Osteoblast (primary cell): ENCODE measurements around the gene PAPSS1. TPM values are rescaled to one million over a fixed set of nuclear protein-coding genes. Genes with fewer than 3 reads are reported as not detected.

Experiments
- DNase-seq: peaks from one replicate; pipeline ENCODE4 v3.0.0; 2011; ENCODE audit warnings: low spot score, mixed read lengths; ENCODE audit not compliant: insufficient read length; ENCODE audit errors: missing footprints
- H2AFZ ChIP-seq: 2 replicates; pipeline ENCODE4 v1.6.0; 2011; ENCODE audit warnings: mild to moderate bottlenecking, low read length
- H3K27ac ChIP-seq: 2 replicates; pipeline ENCODE4 v1.5.1; 2011; ENCODE audit warnings: mild to moderate bottlenecking, low read depth, low read length, moderate library complexity
- H3K27me3 ChIP-seq: 2 replicates; pipeline ENCODE4 v1.6.0; 2012; ENCODE audit warnings: mild to moderate bottlenecking, control low read depth, inconsistent platforms, low read length, moderate library complexity; ENCODE audit not compliant: insufficient read depth
- H3K36me3 ChIP-seq: 2 replicates; pipeline ENCODE4 v1.5.1; 2011; ENCODE audit warnings: mild to moderate bottlenecking, low read length, control low read depth, moderate library complexity; ENCODE audit not compliant: insufficient read depth
- H3K4me1 ChIP-seq: 2 replicates; pipeline ENCODE4 v1.5.1; 2011; ENCODE audit warnings: mild to moderate bottlenecking, low read length, control low read depth, moderate library complexity; ENCODE audit not compliant: insufficient read depth
- H3K4me2 ChIP-seq: 2 replicates; pipeline ENCODE4 v1.6.0; 2011; ENCODE audit warnings: mild to moderate bottlenecking, low read length; ENCODE audit not compliant: insufficient read depth
- H3K4me3 ChIP-seq: fragments of 200-600 bp; sonication (generic); 3 replicates; pipeline ENCODE4 v1.5.1; 2012; ENCODE audit warnings: mild to moderate bottlenecking, low read length, inconsistent platforms; ENCODE audit not compliant: insufficient read depth
- H3K79me2 ChIP-seq: 2 replicates; pipeline ENCODE4 v1.6.0; 2012; ENCODE audit warnings: mild to moderate bottlenecking, low read length, control low read depth, inconsistent platforms; ENCODE audit not compliant: insufficient read depth
- H3K9me3 ChIP-seq: 2 replicates; pipeline ENCODE4 v1.5.1; 2011; ENCODE audit warnings: low read depth, low read length, control low read depth
- H4K20me1 ChIP-seq: 2 replicates; pipeline ENCODE4 v1.6.0; 2012; ENCODE audit warnings: mild to moderate bottlenecking, low read length, control low read depth; ENCODE audit not compliant: insufficient read depth
- total RNA-seq: library from RNA; depleted of rRNA; stranded (reverse); fragments of >200 nt; gene quantifications from 2 replicates; pipeline ENCODE4 v1.2.3, GENCODE V29; 2012
- TF ChIP-seq, protein P1 (sequence below): IDR thresholded peaks from 2 replicates; pipeline ENCODE4 v1.5.1; 2011; ENCODE audit warnings: mild to moderate bottlenecking, low read depth, low read length, moderate library complexity; ENCODE audit errors: extremely low read depth

The PAPSS1 gene
- total RNA-seq, 1 donor = 123 TPM

DNA sequence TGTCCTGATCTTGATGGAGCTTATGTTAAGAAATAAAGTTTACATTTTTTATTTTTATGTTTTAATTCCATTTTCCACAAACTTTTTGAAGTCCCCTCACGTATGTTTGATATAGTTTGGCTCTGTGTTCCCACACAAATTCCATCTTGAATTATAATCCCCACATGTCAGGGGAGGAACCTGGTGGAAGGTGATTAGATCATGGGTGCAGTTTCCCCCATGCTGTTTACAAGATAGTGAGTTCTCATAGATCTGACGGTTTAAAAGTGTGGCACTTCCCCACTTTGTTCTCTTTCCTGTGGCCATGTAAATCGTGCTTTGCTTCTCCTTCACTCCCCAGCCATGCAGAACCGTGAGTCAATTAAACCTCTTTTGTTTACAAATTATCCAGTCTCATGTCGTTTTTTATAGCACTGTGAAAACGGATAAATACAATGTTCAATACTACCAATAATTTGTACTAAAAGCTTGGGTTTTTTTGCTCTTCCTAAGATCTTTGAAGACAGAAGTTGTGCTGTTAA, 89.8 kb downstream of the PAPSS1 start:
- Histone ChIP-seq H3K36me3 (peaks cover 4% of the 10 kb centered on the region), H3K79me2 (peaks cover under 1% of the 10 kb centered on the region), H3K27me3 (no peaks in the 10 kb centered on the region)

DNA sequence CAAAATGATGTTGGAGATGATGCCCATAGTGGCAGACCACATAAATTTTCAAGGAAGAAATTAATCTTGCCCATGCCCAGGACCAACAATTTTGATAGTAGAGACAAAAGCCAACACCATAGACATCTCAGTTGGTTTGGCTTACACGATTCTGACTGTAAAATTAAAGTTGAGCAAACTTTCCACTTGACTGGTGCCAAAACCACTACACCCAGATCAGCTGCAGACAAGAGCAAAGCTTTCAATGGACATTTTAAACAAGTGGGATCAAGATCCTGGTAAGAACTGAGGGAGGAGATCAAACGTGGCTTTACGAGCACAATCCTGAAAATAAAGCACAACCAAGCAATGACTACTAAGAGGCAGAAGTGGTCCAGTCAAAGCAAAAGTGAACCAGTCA, 90.7 kb downstream of the PAPSS1 start:
- DNase-seq = no peak
- Histone ChIP-seq H3K79me2 (peaks cover 2% of the 10 kb centered on the region), H3K4me3 (no peak overlapping the region), H4K20me1 (no peaks in the 10 kb centered on the region), H3K27me3 (no peaks in the 10 kb centered on the region), H3K27ac (no peak overlapping the region), H3K4me1 (no peaks in the 10 kb centered on the region), H3K9me3 (no peaks in the 10 kb centered on the region), H3K4me2 (no peak overlapping the region), H3K36me3 (peaks cover 4% of the 10 kb centered on the region), H2AFZ (no peak overlapping the region)
- TF ChIP-seq, protein P1, sequence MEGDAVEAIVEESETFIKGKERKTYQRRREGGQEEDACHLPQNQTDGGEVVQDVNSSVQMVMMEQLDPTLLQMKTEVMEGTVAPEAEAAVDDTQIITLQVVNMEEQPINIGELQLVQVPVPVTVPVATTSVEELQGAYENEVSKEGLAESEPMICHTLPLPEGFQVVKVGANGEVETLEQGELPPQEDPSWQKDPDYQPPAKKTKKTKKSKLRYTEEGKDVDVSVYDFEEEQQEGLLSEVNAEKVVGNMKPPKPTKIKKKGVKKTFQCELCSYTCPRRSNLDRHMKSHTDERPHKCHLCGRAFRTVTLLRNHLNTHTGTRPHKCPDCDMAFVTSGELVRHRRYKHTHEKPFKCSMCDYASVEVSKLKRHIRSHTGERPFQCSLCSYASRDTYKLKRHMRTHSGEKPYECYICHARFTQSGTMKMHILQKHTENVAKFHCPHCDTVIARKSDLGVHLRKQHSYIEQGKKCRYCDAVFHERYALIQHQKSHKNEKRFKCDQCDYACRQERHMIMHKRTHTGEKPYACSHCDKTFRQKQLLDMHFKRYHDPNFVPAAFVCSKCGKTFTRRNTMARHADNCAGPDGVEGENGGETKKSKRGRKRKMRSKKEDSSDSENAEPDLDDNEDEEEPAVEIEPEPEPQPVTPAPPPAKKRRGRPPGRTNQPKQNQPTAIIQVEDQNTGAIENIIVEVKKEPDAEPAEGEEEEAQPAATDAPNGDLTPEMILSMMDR = no peak

More for the DNA sequence above, 89.8 kb downstream of the PAPSS1 start:
- H4K20me1 ChIP-seq = no peaks in the 10 kb centered on the region
- no peak overlapping the region for H3K27ac ChIP-seq
- no peak overlapping the region for H3K4me3 ChIP-seq
- TF ChIP-seq, protein P1 = no peak
- no peak overlapping the region for H3K4me2 ChIP-seq
- no peaks in the 10 kb centered on the region for H3K9me3 ChIP-seq
- no peak for DNase-seq
- H2AFZ ChIP-seq = no peak overlapping the region
- H3K4me1 ChIP-seq = no peaks in the 10 kb centered on the region

DNA sequence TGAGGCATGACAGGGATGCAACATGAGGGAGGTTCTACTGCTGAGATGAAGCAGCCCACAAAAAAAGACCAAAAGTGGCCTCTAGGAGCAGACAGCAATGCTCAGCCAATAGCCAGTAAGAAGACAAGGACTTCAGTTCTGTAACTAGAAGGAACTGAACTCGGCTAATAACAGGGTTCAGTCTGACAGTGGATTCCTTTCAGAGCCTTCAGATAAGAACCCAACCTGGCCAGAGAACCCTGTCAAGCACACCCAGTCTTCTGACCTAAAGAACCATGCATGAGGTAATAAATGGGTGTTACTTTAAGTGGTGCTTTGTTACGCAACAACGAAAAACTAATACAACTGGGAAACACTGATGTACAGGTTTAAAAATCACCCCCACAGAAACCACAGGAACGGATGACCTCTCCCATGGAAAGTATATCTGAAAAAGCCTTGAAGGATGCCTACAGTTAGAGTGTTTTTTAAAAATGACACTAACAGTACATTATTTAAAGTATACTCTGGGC, 94.6 kb downstream of the PAPSS1 start:
- H2AFZ ChIP-seq = no peak overlapping the region
- no peaks in the 10 kb centered on the region for H3K4me1 ChIP-seq
- no peaks in the 10 kb centered on the region for H3K27me3 ChIP-seq
- TF ChIP-seq, protein P1 = no peak
- peaks cover 2% of the 10 kb centered on the region for H3K79me2 ChIP-seq
- no peak overlapping the region for H3K27ac ChIP-seq
- no peak overlapping the region for H3K4me3 ChIP-seq
- DNase-seq = no peak
- peaks cover 3% of the 10 kb centered on the region for H3K36me3 ChIP-seq
- no peaks in the 10 kb centered on the region for H4K20me1 ChIP-seq
- H3K4me2 ChIP-seq = no peak overlapping the region
- H3K9me3 ChIP-seq = no peaks in the 10 kb centered on the region

DNA sequence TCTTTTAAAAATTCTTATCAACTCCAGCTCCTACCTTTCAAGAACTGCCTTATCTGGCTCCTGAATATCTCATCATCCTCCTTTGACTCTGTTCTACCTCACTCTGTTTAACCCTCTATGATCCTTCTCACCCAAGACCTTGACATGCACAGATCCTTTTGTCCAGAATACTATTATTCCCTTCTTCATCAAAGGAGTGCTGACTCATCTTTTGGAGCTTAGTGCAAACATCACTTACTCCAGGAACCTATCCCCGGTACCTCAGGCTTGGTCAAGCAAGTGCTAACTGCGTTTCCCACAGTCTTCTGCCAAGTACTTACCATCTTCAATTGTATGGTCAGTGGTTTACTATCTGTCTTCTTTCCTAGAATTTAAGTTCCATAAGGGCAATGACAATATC, 96.0 kb downstream of the PAPSS1 start:
- Histone ChIP-seq H3K9me3 (no peaks in the 10 kb centered on the region), H3K79me2 (peaks cover 2% of the 10 kb centered on the region), H3K4me2 (no peak overlapping the region), H4K20me1 (no peaks in the 10 kb centered on the region), H3K27ac (no peak overlapping the region), H3K36me3 (no peaks in the 10 kb centered on the region), H2AFZ (no peak overlapping the region), H3K4me1 (peaks cover 12% of the 10 kb centered on the region), H3K27me3 (no peaks in the 10 kb centered on the region), H3K4me3 (no peak overlapping the region)
- TF ChIP-seq, protein P1 = no peak
- DNase-seq = no peak
